ENCODE data around the gene ANKS1B.

DNA sequence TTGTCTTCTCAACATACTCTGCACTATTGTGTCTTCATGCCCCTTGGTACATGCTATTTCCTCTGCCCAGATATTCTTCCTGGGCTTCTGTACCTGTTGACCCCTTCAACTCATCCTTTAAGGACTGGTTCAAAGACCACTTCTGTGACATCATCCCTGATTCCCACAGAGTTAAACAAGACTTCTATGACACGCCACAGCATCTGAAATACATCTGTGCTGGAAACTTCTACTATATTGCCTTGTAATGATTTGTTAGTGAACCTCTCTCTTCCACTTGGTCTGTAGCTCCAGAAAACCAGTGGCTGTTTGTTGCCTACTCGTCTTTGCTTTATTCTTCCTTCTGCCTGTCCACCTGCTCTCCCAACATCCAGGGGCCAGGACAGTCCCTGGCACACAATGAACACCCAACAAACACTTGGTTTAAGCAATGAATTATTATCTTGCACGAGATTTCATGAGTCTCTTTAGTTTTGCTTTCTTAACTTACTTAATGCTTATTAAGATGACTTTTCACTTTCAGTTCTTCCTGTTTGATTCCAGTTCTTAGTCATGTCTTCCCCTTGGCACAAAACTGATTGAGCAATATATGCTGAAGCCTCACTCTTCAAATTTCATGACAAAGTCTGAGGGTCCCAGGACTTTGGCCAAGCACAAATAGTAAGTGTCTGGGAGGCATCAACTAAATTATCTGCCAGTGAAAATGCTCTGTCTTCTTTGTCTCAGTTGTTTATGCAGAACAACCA, 853.8 kb downstream of the ANKS1B start:
- TF ChIP-seq, protein P1, sequence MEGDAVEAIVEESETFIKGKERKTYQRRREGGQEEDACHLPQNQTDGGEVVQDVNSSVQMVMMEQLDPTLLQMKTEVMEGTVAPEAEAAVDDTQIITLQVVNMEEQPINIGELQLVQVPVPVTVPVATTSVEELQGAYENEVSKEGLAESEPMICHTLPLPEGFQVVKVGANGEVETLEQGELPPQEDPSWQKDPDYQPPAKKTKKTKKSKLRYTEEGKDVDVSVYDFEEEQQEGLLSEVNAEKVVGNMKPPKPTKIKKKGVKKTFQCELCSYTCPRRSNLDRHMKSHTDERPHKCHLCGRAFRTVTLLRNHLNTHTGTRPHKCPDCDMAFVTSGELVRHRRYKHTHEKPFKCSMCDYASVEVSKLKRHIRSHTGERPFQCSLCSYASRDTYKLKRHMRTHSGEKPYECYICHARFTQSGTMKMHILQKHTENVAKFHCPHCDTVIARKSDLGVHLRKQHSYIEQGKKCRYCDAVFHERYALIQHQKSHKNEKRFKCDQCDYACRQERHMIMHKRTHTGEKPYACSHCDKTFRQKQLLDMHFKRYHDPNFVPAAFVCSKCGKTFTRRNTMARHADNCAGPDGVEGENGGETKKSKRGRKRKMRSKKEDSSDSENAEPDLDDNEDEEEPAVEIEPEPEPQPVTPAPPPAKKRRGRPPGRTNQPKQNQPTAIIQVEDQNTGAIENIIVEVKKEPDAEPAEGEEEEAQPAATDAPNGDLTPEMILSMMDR (IDR thresholded peaks at IDR 0.05; ENCODE audit: low read length): no peak
- TF ChIP-seq EZH2 (IDR thresholded peaks at IDR 0.05; ENCODE audit: borderline replicate concordance, low read length): no peak

Data from OCI-LY1 (cell line).